ENCODE results near the gene THOC6.

Gene THOC6

GRCh38 chr16:3003582-3004270 lies 20.1 kb upstream of the THOC6 start:
- DNase-seq (ENCODE audit: insufficient read length, low spot score) (peak; percentile 99), FAIRE-seq (peak; percentile 99)
- TF ChIP-seq PAX5 (IDR thresholded peaks at IDR 0.05; ENCODE audit: insufficient read depth, low read length, severe bottlenecking) (peak; percentile 24), SPI1 (IDR thresholded peaks at IDR 0.05; ENCODE audit: low read depth, low read length) (no peak), TAF1 (IDR thresholded peaks at IDR 0.05; ENCODE audit: low read depth, low read length) (no peak)

- FAIRE-seq (no peak), DNase-seq (ENCODE audit: insufficient read length, low spot score) (no peak)
- TF ChIP-seq POU2F2 (IDR thresholded peaks at IDR 0.05; ENCODE audit: low read depth, low read length) (no peak), SPI1 (IDR thresholded peaks at IDR 0.05; ENCODE audit: low read depth, low read length) (no peak), POLR2AphosphoS5 (IDR thresholded peaks at IDR 0.05; ENCODE audit: low read depth, low read length) (no peak), PAX5 (IDR thresholded peaks at IDR 0.05; ENCODE audit: insufficient read depth, low read length, severe bottlenecking) (no peak), TAF1 (IDR thresholded peaks at IDR 0.05; ENCODE audit: low read depth, low read length) (no peak), POLR2A (IDR thresholded peaks at IDR 0.05; ENCODE audit: low read depth, low read length) (no peak)
These were observed 19.5 kb upstream of the THOC6 start for GRCh38 chr16:3004319-3004718.

- TF ChIP-seq TAF1 (IDR thresholded peaks at IDR 0.05; ENCODE audit: low read depth, low read length) = no peak
- no peak for TF ChIP-seq POLR2AphosphoS5 (IDR thresholded peaks at IDR 0.05; ENCODE audit: low read depth, low read length)
- no peak for TF ChIP-seq POU2F2 (IDR thresholded peaks at IDR 0.05; ENCODE audit: low read depth, low read length)
- TF ChIP-seq SPI1 (IDR thresholded peaks at IDR 0.05; ENCODE audit: low read depth, low read length) = no peak
- no peak for TF ChIP-seq PAX5 (IDR thresholded peaks at IDR 0.05; ENCODE audit: insufficient read depth, low read length, severe bottlenecking)
- TF ChIP-seq POLR2A (IDR thresholded peaks at IDR 0.05; ENCODE audit: low read depth, low read length) = no peak
- no peak for FAIRE-seq
- no peak for DNase-seq (ENCODE audit: insufficient read length, low spot score)
These were observed 19.0 kb upstream of the THOC6 start for GRCh38 chr16:3004781-3005284.

DNA sequence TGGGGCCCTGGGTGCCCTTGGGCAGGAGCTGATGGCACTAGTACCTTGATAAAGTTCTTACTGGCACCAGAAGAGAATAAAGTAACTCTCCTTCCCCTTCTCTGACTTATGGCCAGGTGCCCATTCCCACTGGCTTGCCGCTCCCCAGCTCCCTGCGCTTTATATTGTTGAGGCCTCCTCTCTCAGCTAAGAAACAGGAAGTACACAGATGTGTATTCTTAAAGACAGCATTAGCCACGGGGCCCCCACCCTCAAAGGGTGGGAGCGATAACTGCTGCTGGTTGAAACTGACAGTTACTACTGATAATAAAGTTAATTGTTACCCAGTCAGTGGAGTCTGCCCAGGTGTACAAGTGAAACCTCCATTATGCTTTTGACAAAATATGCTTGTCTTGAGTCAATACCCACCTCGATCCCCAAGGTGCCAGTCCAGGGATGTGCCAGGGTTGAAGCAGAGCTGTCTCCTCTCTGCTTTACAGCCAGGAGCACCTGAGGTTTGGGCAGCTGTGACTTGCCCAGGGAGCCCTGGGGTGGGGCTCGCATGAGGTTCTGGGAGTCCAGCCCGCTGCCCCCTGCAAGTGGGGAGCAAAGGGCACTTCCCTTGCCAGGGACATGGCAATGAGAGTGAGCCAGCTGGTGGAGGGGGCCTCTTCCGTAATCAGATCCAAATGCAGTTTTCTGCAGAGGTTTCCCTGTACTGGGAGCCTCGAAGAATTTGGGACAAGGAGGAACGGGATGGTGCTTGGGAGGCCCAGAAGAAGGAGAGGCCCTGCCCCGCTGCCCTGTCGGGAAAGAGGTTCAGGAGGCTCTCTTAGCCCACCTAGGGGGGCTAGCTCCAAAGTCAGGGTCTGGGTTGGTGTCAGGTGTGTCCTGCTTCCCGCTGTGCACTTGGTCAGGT lies 16.5 kb upstream of the THOC6 start:
- peak; percentile 74 for FAIRE-seq
- DNase-seq (ENCODE audit: insufficient read length, low spot score) = no peak

DNA sequence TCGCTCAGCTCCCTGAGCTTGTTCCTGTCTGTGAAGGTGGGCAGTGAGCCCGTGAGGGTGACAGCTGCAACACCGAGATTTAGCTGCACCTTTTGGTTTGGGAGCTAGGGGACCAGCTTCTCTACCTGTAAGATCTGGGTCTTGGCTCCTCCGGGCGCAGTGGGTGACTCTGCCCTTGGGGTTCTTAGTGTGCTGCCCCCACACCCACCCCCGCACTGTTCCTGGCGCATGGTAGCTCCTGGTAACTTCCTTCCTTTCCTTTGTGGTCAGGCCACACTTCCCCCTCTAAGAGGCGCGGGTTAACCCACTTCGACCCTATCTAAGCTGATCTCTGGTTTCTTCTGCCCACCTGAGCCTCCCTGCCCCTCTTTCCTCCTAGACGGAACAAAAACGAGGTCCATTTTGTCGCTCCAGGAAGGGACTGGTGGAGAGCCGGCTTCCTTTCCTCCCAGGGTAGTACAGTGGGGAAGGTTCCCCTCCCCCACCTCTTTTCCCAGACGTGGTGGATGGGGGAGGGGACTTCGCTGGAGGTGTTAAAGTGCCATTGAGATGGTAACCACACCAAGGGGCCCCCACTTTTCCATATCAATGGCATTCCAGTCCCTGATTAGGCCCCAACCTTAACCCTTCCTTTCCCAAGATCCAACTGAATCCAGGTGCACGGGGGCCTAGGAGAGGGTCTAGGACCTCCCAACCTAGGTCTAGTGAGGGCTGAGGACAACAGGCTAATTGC lies 15.7 kb upstream of the THOC6 start:
- FAIRE-seq (peak; percentile 43), DNase-seq (ENCODE audit: insufficient read length, low spot score) (no peak)
- TF ChIP-seq POLR2A (IDR thresholded peaks at IDR 0.05; ENCODE audit: low read depth, low read length) (no peak), POU2F2 (IDR thresholded peaks at IDR 0.05; ENCODE audit: low read depth, low read length) (no peak), POLR2AphosphoS5 (IDR thresholded peaks at IDR 0.05; ENCODE audit: low read depth, low read length) (no peak), SPI1 (IDR thresholded peaks at IDR 0.05; ENCODE audit: low read depth, low read length) (no peak), PAX5 (IDR thresholded peaks at IDR 0.05; ENCODE audit: insufficient read depth, low read length, severe bottlenecking) (no peak), TAF1 (IDR thresholded peaks at IDR 0.05; ENCODE audit: low read depth, low read length) (no peak)

More for the DNA sequence above, 16.5 kb upstream of the THOC6 start:
- TF ChIP-seq POLR2AphosphoS5 (IDR thresholded peaks at IDR 0.05; ENCODE audit: low read depth, low read length) (no peak), POU2F2 (IDR thresholded peaks at IDR 0.05; ENCODE audit: low read depth, low read length) (no peak), SPI1 (IDR thresholded peaks at IDR 0.05; ENCODE audit: low read depth, low read length) (no peak), TAF1 (IDR thresholded peaks at IDR 0.05; ENCODE audit: low read depth, low read length) (no peak), POLR2A (IDR thresholded peaks at IDR 0.05; ENCODE audit: low read depth, low read length) (no peak), PAX5 (IDR thresholded peaks at IDR 0.05; ENCODE audit: insufficient read depth, low read length, severe bottlenecking) (no peak)

- DNase-seq (ENCODE audit: insufficient read length, low spot score) = no peak
- TF ChIP-seq SPI1 (IDR thresholded peaks at IDR 0.05; ENCODE audit: low read depth, low read length) (no peak), POLR2AphosphoS5 (IDR thresholded peaks at IDR 0.05; ENCODE audit: low read depth, low read length) (no peak), PAX5 (IDR thresholded peaks at IDR 0.05; ENCODE audit: insufficient read depth, low read length, severe bottlenecking) (no peak), TAF1 (IDR thresholded peaks at IDR 0.05; ENCODE audit: low read depth, low read length) (no peak), POLR2A (IDR thresholded peaks at IDR 0.05; ENCODE audit: low read depth, low read length) (no peak), POU2F2 (IDR thresholded peaks at IDR 0.05; ENCODE audit: low read depth, low read length) (no peak)
- no peak for FAIRE-seq
These were observed 15.2 kb upstream of the THOC6 start for GRCh38 chr16:3008690-3009037.

- no peak for TF ChIP-seq TAF1 (IDR thresholded peaks at IDR 0.05; ENCODE audit: low read depth, low read length)
- DNase-seq (ENCODE audit: insufficient read length, low spot score) = no peak
- no peak for FAIRE-seq
These were observed 14.1 kb upstream of the THOC6 start for GRCh38 chr16:3009568-3010390.

DNA sequence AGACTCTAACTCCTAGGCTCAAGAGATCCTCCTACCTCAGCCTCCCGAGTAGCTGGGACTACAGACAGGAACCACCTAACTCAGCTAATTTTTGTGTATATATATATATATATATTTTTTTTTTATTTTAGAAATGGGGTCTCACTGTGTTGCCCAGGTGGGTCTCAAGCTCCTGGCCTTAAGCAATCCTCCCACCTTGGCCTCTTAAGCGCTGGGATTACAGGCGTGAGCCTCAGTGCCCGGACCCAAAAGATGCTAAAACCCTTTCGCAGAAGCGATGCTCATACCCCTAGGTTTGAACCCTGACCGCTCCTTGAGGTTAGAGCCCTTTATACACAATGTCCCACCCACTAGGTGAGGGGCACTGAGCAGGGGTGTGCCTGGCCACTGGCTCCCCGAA lies 13.3 kb upstream of the THOC6 start:
- DNase-seq (ENCODE audit: insufficient read length, low spot score) = no peak
- TF ChIP-seq SPI1 (IDR thresholded peaks at IDR 0.05; ENCODE audit: low read depth, low read length) (no peak), TAF1 (IDR thresholded peaks at IDR 0.05; ENCODE audit: low read depth, low read length) (no peak), POLR2AphosphoS5 (IDR thresholded peaks at IDR 0.05; ENCODE audit: low read depth, low read length) (no peak), POU2F2 (IDR thresholded peaks at IDR 0.05; ENCODE audit: low read depth, low read length) (no peak), PAX5 (IDR thresholded peaks at IDR 0.05; ENCODE audit: insufficient read depth, low read length, severe bottlenecking) (no peak), POLR2A (IDR thresholded peaks at IDR 0.05; ENCODE audit: low read depth, low read length) (no peak)
- no peak for FAIRE-seq

Measured in GM12891 (cell line).